Keratinocyte (primary cell): ENCODE measurements around the gene SYP. TPM values are rescaled to one million over a fixed set of nuclear protein-coding genes. Genes with fewer than 3 reads are reported as not detected.
A peak's percentile ranks its signal among the peaks of the same experiment; 100 is the strongest.

Experiments
- DNase-seq: peaks from one replicate; pipeline ENCODE4 v3.0.0-alpha.2; 2011; ENCODE audit warnings: low read depth, missing footprints, low spot score
- FAIRE-seq: peaks from 2 replicates; lab custom pipeline; 2011; peaks lifted over from hg19 to GRCh38; lab: Jason Lieb, UNC
- H2AFZ ChIP-seq: 2 replicates; pipeline ENCODE4 v1.6.0; 2012; ENCODE audit warnings: low read length, control low read depth, inconsistent platforms; ENCODE audit not compliant: control insufficient read depth
- H3K27ac ChIP-seq: 2 replicates; pipeline ENCODE4 v1.5.1; 2011; ENCODE audit warnings: low read length; ENCODE audit not compliant: control insufficient read depth, insufficient read depth
- H3K27me3 ChIP-seq: 3 replicates; pipeline ENCODE4 v1.6.0; 2011; ENCODE audit warnings: low read length; ENCODE audit not compliant: control insufficient read depth, insufficient read depth; ENCODE audit errors: extremely low read depth
- H3K36me3 ChIP-seq, 2 experiments: 2 replicates in 1 of 2; 3 replicates in 1 of 2; pipeline ENCODE4 v1.5.1; 2011; ENCODE audit warnings: low read length in 2 of 2, mild to moderate bottlenecking in 1 of 2; ENCODE audit not compliant: control insufficient read depth in 2 of 2, insufficient read depth in 2 of 2; ENCODE audit errors: extremely low read depth in 1 of 2
- H3K4me1 ChIP-seq: 3 replicates; pipeline ENCODE4 v1.5.1; 2011; ENCODE audit warnings: low read length; ENCODE audit not compliant: control insufficient read depth, insufficient read depth; ENCODE audit errors: extremely low read depth
- H3K4me2 ChIP-seq: 3 replicates; pipeline ENCODE4 v1.6.0; 2011; ENCODE audit warnings: low read depth, low read length; ENCODE audit not compliant: control insufficient read depth, insufficient read depth; ENCODE audit errors: extremely low read depth
- H3K4me3 ChIP-seq, 3 experiments: fragments of 200-600 bp in 1 of 3; sonication (generic) in 1 of 3; 2 replicates in 2 of 3; 3 replicates in 1 of 3; pipeline ENCODE4 v1.5.1; 2011 to 2016; ENCODE audit warnings: low read length in 3 of 3, mild to moderate bottlenecking in 3 of 3, control low read depth in 2 of 3, inconsistent platforms in 1 of 3, low read depth in 1 of 3, mixed read lengths in 1 of 3, mixed run types in 1 of 3, moderate library complexity in 1 of 3; ENCODE audit not compliant: control insufficient read depth in 2 of 3, insufficient read depth in 2 of 3; ENCODE audit errors: extremely low read depth in 1 of 3
- H3K79me2 ChIP-seq: 2 replicates; pipeline ENCODE4 v1.6.0; 2012; ENCODE audit warnings: low read length; ENCODE audit not compliant: control insufficient read depth, insufficient read depth
- H3K9ac ChIP-seq: 3 replicates; pipeline ENCODE4 v1.6.0; 2011; ENCODE audit warnings: low read length; ENCODE audit not compliant: control insufficient read depth, insufficient read depth; ENCODE audit errors: extremely low read depth
- H3K9me1 ChIP-seq: 3 replicates; pipeline ENCODE4 v1.6.0; 2011; ENCODE audit warnings: low read length; ENCODE audit not compliant: control insufficient read depth, insufficient read depth; ENCODE audit errors: extremely low read depth
- H3K9me3 ChIP-seq: 2 replicates; pipeline ENCODE4 v1.5.1; 2012; ENCODE audit warnings: low read depth, low read length; ENCODE audit not compliant: control insufficient read depth
- H4K20me1 ChIP-seq: 3 replicates; pipeline ENCODE4 v1.6.0; 2011; ENCODE audit warnings: low read length; ENCODE audit not compliant: control insufficient read depth, insufficient read depth; ENCODE audit errors: extremely low read depth
- CTCF ChIP-seq, 3 experiments: IDR thresholded peaks in 1 of 3; conservative IDR thresholded peaks in 1 of 3; optimal IDR thresholded peaks in 1 of 3; 2 replicates in 2 of 3; 3 replicates in 1 of 3; pipeline versions ENCODE3 to v1.5.1; 2011; ENCODE audit warnings: low read length in 3 of 3, mild to moderate bottlenecking in 3 of 3, moderate library complexity in 2 of 3, control low read depth in 1 of 3, inconsistent platforms in 1 of 3; ENCODE audit not compliant: insufficient read depth in 2 of 3; ENCODE audit errors: extremely low read depth in 1 of 3
- EZH2 ChIP-seq: IDR thresholded peaks from one replicate; pipeline ENCODE4 v1.6.1; 2012; ENCODE audit warnings: inconsistent platforms, mild to moderate bottlenecking, low read length, moderate library complexity
- dilution Hi-C: fragments of 300-500 bp; cut with MboI; formaldehyde crosslinking; loops from one replicate; pipeline ENCODE4 v1.7.0; 2020; ENCODE audit warnings: low sequenced_read_pairs; ENCODE audit not compliant: extremely low pct_ligation_motif_present
- polyA plus RNA-seq, 5 experiments: library from polyadenylated mRNA; depleted of rRNA in 3 of 5; stranded (reverse) in 3 of 5; stranded (forward) in 1 of 5; unstranded in 1 of 5; fragments of >200 nt; gene quantifications; 1 replicate in 1 of 5; 2 replicates in 3 of 5; 3 replicates in 1 of 5; pipeline versions ENCODE4 v1.2.1 to v1.2.3, GENCODE V29; 2011 to 2012; ENCODE audit warnings: missing spikeins in 2 of 5, low read depth in 1 of 5, low replicate concordance in 1 of 5

The SYP gene
- polyA plus RNA-seq, 1 donor (not counting 4 experiments of a cell fraction or from before 2014, with no cell fraction given) = 0.07 TPM

- no peaks in the 10 kb centered on the region for H3K27me3 ChIP-seq
- H3K4me3 ChIP-seq = peak overlapping the region in 2 of 3 experiments; percentile 19 to 20
- no peaks in the 10 kb centered on the region for H3K9me3 ChIP-seq
- TF ChIP-seq EZH2 = no peak
- no peaks in the 10 kb centered on the region for H3K36me3 ChIP-seq
- peak overlapping the region; percentile 69 for H3K27ac ChIP-seq
- H3K9me1 ChIP-seq = no peaks in the 10 kb centered on the region
- dilution Hi-C loops = no loop called here
- peaks cover 12% of the 10 kb centered on the region for H3K79me2 ChIP-seq
- peak overlapping the region; percentile 37 for H3K9ac ChIP-seq
- H4K20me1 ChIP-seq = peaks cover 6% of the 10 kb centered on the region
- DNase-seq = peak; percentile 61
- H3K4me2 ChIP-seq = peak overlapping the region; percentile 51
- peaks cover 36% of the 10 kb centered on the region for H3K4me1 ChIP-seq
- FAIRE-seq = no peak
- no peak overlapping the region for H2AFZ ChIP-seq
Observed at GRCh38 chrX:49176421-49177326, 23.3 kb downstream of the SYP start.

- no peak for TF ChIP-seq EZH2
- TF ChIP-seq CTCF (optimal IDR thresholded peaks at IDR 0.05 in 1 of 3, IDR thresholded peaks at IDR 0.05 in 1 of 3, conservative IDR thresholded peaks at IDR 0.05 in 1 of 3; ENCODE audit: extremely low read depth in 1 of 3, insufficient read depth in 2 of 3, low read length in 3 of 3) = no peak
- DNase-seq = no peak
Observed at GRCh38 chrX:49175435-49176274, 24.3 kb downstream of the SYP start.

More at GRCh38 chrX:49175435-49176274, 24.3 kb downstream of the SYP start:
- peaks cover 36% of the 10 kb centered on the region for H3K4me1 ChIP-seq
- no peaks in the 10 kb centered on the region for H3K9me1 ChIP-seq
- no peaks in the 10 kb centered on the region for H3K27me3 ChIP-seq
- no peaks in the 10 kb centered on the region for H3K36me3 ChIP-seq
- H3K9me3 ChIP-seq = no peaks in the 10 kb centered on the region
- peaks cover 6% of the 10 kb centered on the region for H4K20me1 ChIP-seq
- dilution Hi-C loops = no loop called here
- H3K79me2 ChIP-seq = peaks cover 12% of the 10 kb centered on the region
- H3K9ac ChIP-seq = no peak overlapping the region
- H3K4me3 ChIP-seq = no peak overlapping the region
- H3K4me2 ChIP-seq = peak overlapping the region; percentile 41
- no peak for FAIRE-seq
- H3K27ac ChIP-seq = no peak overlapping the region
- H2AFZ ChIP-seq = no peak overlapping the region
